Gastroesophageal sphincter (tissue), 4 donors: ENCODE data around the gene LACC1. TPM values are rescaled to one million over a fixed set of nuclear protein-coding genes. Genes with fewer than 3 reads are reported as not detected.

Source experiments
- ATAC-seq: fragments of 150-250 bp; one replicate; pipeline ENCODE4 v1.9.1; 2016; ENCODE audit warnings: mild to moderate bottlenecking, moderate library complexity
- H3K27ac ChIP-seq, 4 donors: fragments of 200-600 bp; sonication (generic) in 3 of 4; 1 replicate in 3 of 4; 2 replicates in 1 of 4; pipeline ENCODE4 v1.5.1; 2016 to 2019
- H3K27me3 ChIP-seq: fragments of 200-600 bp; sonication (generic); one replicate; pipeline ENCODE4 v1.5.1; 2019
- H3K36me3 ChIP-seq, 2 donors: fragments of 200-600 bp; sonication (generic); one replicate each; pipeline ENCODE4 v1.5.1; 2019; ENCODE audit warnings: control low read depth in 1 of 2
- H3K4me1 ChIP-seq, 3 donors: fragments of 200-600 bp; sonication (generic); 1 replicate in 2 of 3; 2 replicates in 1 of 3; pipeline ENCODE4 v1.5.1; 2016 to 2019; ENCODE audit warnings: control low read depth in 2 of 3
- H3K4me3 ChIP-seq, 2 donors: fragments of 200-600 bp; sonication (generic); one replicate each; pipeline ENCODE4 v1.5.1; 2019; ENCODE audit warnings: mild to moderate bottlenecking in 1 of 2, moderate library complexity in 1 of 2
- H3K9me3 ChIP-seq, 3 donors: fragments of 200-600 bp; sonication (generic); one replicate each; pipeline ENCODE4 v1.5.1; 2017 to 2019; ENCODE audit warnings: control low read depth in 2 of 3
- CTCF ChIP-seq, 4 experiments: fragments of 200-600 bp in 2 of 4; fragments of 450-650 bp in 2 of 4; sonication (generic) in 1 of 4; IDR thresholded peaks; one replicate each; pipeline ENCODE4 v1.5.1; 2017 to 2019; ENCODE audit warnings: antibody characterized with exemption in 4 of 4, mild to moderate bottlenecking in 2 of 4, moderate library complexity in 2 of 4
- EP300 ChIP-seq: sonication (generic); formaldehyde crosslinking; IDR thresholded peaks from one replicate; pipeline ENCODE4 v1.6.1; 2017; ENCODE audit warnings: antibody characterized with exemption, mild to moderate bottlenecking
- POLR2A ChIP-seq, 2 donors: fragments of 450-650 bp; IDR thresholded peaks; one replicate each; pipeline ENCODE4 v1.6.1; 2017; ENCODE audit warnings: antibody characterized with exemption in 2 of 2, mild to moderate bottlenecking in 2 of 2, moderate library complexity in 1 of 2
- POLR2AphosphoS5 ChIP-seq: sonication (generic); formaldehyde crosslinking; IDR thresholded peaks from one replicate; pipeline ENCODE4 v1.6.1; 2017; ENCODE audit warnings: antibody characterized with exemption
- WGBS, 2 donors: methylation state at CpG; one replicate each; pipeline ENCODE4 v1.1.5; 2018; ENCODE audit warnings: low coverage in 1 of 2; 5-methylcytosine and 5-hydroxymethylcytosine counted together
- total RNA-seq, 4 donors: library from RNA; depleted of rRNA; stranded (reverse); fragments of >200 nt; gene quantifications; one replicate each; pipeline ENCODE4 v1.1.0, GENCODE V29; 2016

LACC1 gene
- total RNA-seq, 4 donors from 2014 or later = 3.8 to 12.3 (median 6.6) TPM

- peak overlapping the region in 3 of 4 donors; percentile 97 to 99 (median 98) for H3K27ac ChIP-seq
- WGBS, 2 donors = 29 to 52% methylated on average over 5 to 14 of the region's 15 CpGs
These were observed 631 bp downstream of the LACC1 start for GRCh38 chr13:43880214-43880855.

GRCh38 chr13:43880926-43881325 is 1.2 kb downstream of the LACC1 start:
- Histone ChIP-seq H3K27me3 (no peaks in the 10 kb centered on the region), H3K9me3 (no peaks in the 10 kb centered on the region), H3K4me3 (no peak overlapping the region), H3K27ac (no peak overlapping the region), H3K4me1 (peaks cover 0 to 23% (median 0%) of the 10 kb centered on the region in 3 donors), H3K36me3 (peaks cover 0 to 6% of the 10 kb centered on the region in 2 donors)
- ATAC-seq = no peak
- no peak for TF ChIP-seq POLR2AphosphoS5
- TF ChIP-seq EP300 = no peak
- TF ChIP-seq POLR2A (IDR thresholded peaks at IDR 0.05) = no peak
- TF ChIP-seq CTCF (IDR thresholded peaks at IDR 0.05) = no peak

More at GRCh38 chr13:43880214-43880855, 631 bp downstream of the LACC1 start:
- Histone ChIP-seq H3K9me3 (no peaks in the 10 kb centered on the region), H3K4me3 (peak overlapping the region; percentile 70 to 90), H3K4me1 (peaks cover 0 to 23% (median 0%) of the 10 kb centered on the region in 3 donors), H3K27me3 (no peaks in the 10 kb centered on the region), H3K36me3 (peaks cover 0 to under 1% of the 10 kb centered on the region in 2 donors)
- no peak for ATAC-seq
- TF ChIP-seq CTCF (IDR thresholded peaks at IDR 0.05) (peak in 2 of 4 experiments; percentile 7 to 16), POLR2A (IDR thresholded peaks at IDR 0.05) (no peak), POLR2AphosphoS5 (no peak), EP300 (no peak)

GRCh38 chr13:43881580-43881979 is 1.9 kb downstream of the LACC1 start:
- no peaks in the 10 kb centered on the region for H3K27me3 ChIP-seq
- H3K4me1 ChIP-seq = peaks cover 0 to 23% (median 0%) of the 10 kb centered on the region in 3 donors
- TF ChIP-seq CTCF (IDR thresholded peaks at IDR 0.05) (no peak), EP300 (no peak), POLR2AphosphoS5 (no peak), POLR2A (IDR thresholded peaks at IDR 0.05) (no peak)
- H3K36me3 ChIP-seq = peaks cover 0 to 7% of the 10 kb centered on the region in 2 donors
- no peak overlapping the region for H3K4me3 ChIP-seq
- ATAC-seq = no peak
- H3K9me3 ChIP-seq = no peaks in the 10 kb centered on the region
- no peak overlapping the region for H3K27ac ChIP-seq

- TF ChIP-seq EP300 = no peak
- no peak for TF ChIP-seq CTCF (IDR thresholded peaks at IDR 0.05)
- no peak for TF ChIP-seq POLR2AphosphoS5
- TF ChIP-seq POLR2A (IDR thresholded peaks at IDR 0.05) = no peak
- 93 to 96% methylated on average over 3 of the region's 3 CpGs for WGBS, 2 donors
- H3K4me1 ChIP-seq = peaks cover 0 to 14% (median 0%) of the 10 kb centered on the region in 3 donors
- peaks cover 0 to 7% of the 10 kb centered on the region in 2 donors for H3K36me3 ChIP-seq
- H3K27ac ChIP-seq = no peak overlapping the region
- H3K4me3 ChIP-seq = no peak overlapping the region
- no peaks in the 10 kb centered on the region for H3K9me3 ChIP-seq
- no peak for ATAC-seq
- H3K27me3 ChIP-seq = no peaks in the 10 kb centered on the region
These were observed 3.9 kb downstream of the LACC1 start for GRCh38 chr13:43883631-43884030.

GRCh38 chr13:43884222-43884621 is 4.5 kb downstream of the LACC1 start:
- no peak overlapping the region for H3K4me3 ChIP-seq
- no peak for ATAC-seq
- peaks cover 0 to 7% of the 10 kb centered on the region in 2 donors for H3K36me3 ChIP-seq
- TF ChIP-seq POLR2AphosphoS5 (no peak), EP300 (no peak), CTCF (IDR thresholded peaks at IDR 0.05) (no peak), POLR2A (IDR thresholded peaks at IDR 0.05) (no peak)
- no peaks in the 10 kb centered on the region for H3K9me3 ChIP-seq
- no peaks in the 10 kb centered on the region for H3K27me3 ChIP-seq
- H3K27ac ChIP-seq = no peak overlapping the region
- H3K4me1 ChIP-seq = peaks cover 0 to 12% (median 0%) of the 10 kb centered on the region in 3 donors
- WGBS, 2 donors = 73 to 100% methylated on average over 1 of the region's 1 CpG
